Measurements from ENCODE around the gene GRB2.
"Not testable (repeated sequence)": the region's sequence is repeated elsewhere in the genome, so short reads cannot be mapped to it uniquely, and the experiment has no call there.

The GRB2 gene

GRCh38 chr17:75318211-75318610, 87.3 kb downstream of the GRB2 start:
- no peak for DNase-seq (ENCODE audit: low read depth)

- no peak for DNase-seq (ENCODE audit: low read depth)
Measured at GRCh38 chr17:75317671-75318070, 87.8 kb downstream of the GRB2 start.

GRCh38 chr17:75316253-75316652, 89.2 kb downstream of the GRB2 start:
- DNase-seq (ENCODE audit: low read depth): no peak

- peak; percentile 36 for DNase-seq (ENCODE audit: low read depth)
Measured at GRCh38 chr17:75315541-75316243, 89.8 kb downstream of the GRB2 start.

GRCh38 chr17:75313941-75314551, 91.4 kb downstream of the GRB2 start:
- DNase-seq (ENCODE audit: low read depth): no peak

GRCh38 chr17:75308732-75309629, 96.5 kb downstream of the GRB2 start:
- DNase-seq (ENCODE audit: low read depth): no peak

GRCh38 chr17:75307957-75308731, 97.3 kb downstream of the GRB2 start:
- DNase-seq (ENCODE audit: low read depth): no peak

- no peak for DNase-seq (ENCODE audit: low read depth)
Measured at GRCh38 chr17:75301502-75302206, 103.8 kb downstream of the GRB2 start.

GRCh38 chr17:75301049-75301448, 104.4 kb downstream of the GRB2 start:
- DNase-seq (ENCODE audit: low read depth): no peak

- no peak for DNase-seq (ENCODE audit: low read depth)
Measured at GRCh38 chr17:75300280-75300679, 105.2 kb downstream of the GRB2 start.

- no peak for DNase-seq (ENCODE audit: low read depth)
Measured at GRCh38 chr17:75295201-75296158, 110.0 kb downstream of the GRB2 start.

- not testable (repeated sequence) for DNase-seq (ENCODE audit: low read depth)
Measured at GRCh38 chr17:75292810-75293448, 112.5 kb downstream of the GRB2 start.

GRCh38 chr17:75289832-75290337, 115.6 kb downstream of the GRB2 start:
- DNase-seq (ENCODE audit: low read depth): no peak

- DNase-seq (ENCODE audit: low read depth): peak; percentile 98
Measured at GRCh38 chr17:75289115-75289831, 116.2 kb downstream of the GRB2 start, which contains the start of gene SLC25A19. TSS of gene SLC25A19 (minus strand) at chr17:75289433. CDS start at chr17:75286764, 2,669 bp downstream.

- DNase-seq (ENCODE audit: low read depth): no peak
Measured at GRCh38 chr17:75288770-75289114, 116.7 kb downstream of the GRB2 start.

GRCh38 chr17:75288359-75288758, 117.1 kb downstream of the GRB2 start:
- DNase-seq (ENCODE audit: low read depth): no peak

- no peak for DNase-seq (ENCODE audit: low read depth)
Measured at GRCh38 chr17:75287221-75287620, 118.3 kb downstream of the GRB2 start.

GRCh38 chr17:75285123-75285522, 120.4 kb downstream of the GRB2 start:
- DNase-seq (ENCODE audit: low read depth): no peak

- DNase-seq (ENCODE audit: low read depth): not testable (repeated sequence)
Measured at GRCh38 chr17:75280189-75280588, 125.3 kb downstream of the GRB2 start.
